GM18519 (cell line): Measurements from ENCODE around the gene PPFIA2.

ENCODE experiments used
- ATAC-seq: cut with Tn5 transposase; IDR thresholded peaks from one replicate; pipeline ENCODE4 v1.9.1; 2021; ENCODE audit warnings: mild to moderate bottlenecking, moderate library complexity; ENCODE audit not compliant: unreplicated experiment, low FRiP score

Gene PPFIA2

DNA sequence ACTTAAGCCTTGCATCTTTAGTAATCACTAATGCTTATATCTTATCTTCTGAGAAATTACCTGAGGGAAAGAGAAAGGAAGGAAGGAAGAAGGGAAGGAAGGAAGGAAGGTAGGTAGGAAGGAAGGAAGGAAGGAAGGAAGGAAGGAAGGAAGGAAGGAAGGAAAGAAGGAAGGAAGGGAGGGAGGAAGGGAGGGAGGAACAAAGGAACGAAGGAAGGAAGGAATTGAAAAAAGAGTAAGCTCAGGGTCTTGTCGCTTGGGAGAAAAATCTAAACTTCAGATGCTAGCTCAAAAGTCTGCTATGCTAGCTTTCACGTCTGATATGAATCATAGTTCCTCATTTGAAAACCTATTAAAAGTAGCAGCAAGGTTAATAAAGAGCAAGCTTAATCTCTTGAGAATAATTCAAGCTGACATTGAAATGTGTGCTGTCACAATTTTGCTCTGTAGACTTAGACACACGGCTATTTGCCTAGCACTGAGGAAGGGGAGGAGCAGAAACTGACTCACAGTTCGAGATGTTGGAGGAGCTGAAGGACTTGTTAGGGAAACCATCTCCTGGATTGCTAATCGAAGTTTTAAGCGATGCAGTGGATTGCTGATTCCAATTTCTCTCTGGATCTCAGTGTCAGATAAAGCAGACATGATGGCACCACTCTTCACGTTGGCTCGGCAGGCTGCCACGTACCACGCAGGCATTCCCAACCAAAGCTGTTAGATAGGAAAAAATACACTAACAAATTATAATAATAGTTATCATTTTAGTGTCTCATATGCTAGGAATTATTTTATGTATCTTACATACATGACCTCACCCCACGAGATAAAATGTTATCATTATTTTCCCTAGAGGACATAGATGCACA, 464.6 kb downstream of the PPFIA2 start:
- ATAC-seq = no peak

DNA sequence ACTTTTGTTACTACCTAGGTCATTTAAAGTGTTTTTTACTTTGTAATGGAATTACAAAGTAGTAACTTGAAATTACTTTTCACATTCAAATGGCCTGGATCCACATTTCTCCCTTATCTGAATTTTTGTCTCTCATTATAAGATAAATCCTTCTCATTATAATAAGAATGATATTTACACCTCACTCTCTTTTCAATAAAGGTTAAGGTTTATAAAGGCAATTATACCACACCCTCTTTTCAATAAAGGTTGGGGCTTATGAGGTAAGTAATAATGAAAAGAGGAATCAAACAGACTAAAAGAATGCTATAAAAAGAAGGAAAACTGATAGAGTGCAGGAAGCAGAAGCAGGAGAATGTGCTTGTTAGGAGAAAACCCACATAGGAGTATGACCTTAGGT, 470.5 kb downstream of the PPFIA2 start:
- no peak for ATAC-seq

DNA sequence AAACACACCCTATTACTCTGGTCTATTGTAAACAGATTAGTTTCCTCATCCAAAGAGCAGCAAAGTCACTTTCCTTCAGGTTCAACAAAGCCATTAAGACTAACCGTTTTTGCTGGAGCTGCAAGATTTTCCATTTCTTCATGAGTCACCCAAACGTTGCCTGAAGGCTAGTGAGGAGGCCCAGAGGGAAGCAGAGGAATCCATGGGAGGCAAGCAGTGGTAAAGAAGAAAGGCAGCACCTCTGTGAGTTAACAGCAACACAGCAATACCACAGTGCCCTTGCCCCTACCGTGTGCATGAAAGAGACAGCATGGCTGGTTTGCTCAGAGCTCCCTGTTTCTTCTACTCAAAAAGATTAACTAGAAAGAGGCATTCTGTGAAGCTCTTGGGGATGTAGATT, 475.0 kb downstream of the PPFIA2 start:
- ATAC-seq = no peak

DNA sequence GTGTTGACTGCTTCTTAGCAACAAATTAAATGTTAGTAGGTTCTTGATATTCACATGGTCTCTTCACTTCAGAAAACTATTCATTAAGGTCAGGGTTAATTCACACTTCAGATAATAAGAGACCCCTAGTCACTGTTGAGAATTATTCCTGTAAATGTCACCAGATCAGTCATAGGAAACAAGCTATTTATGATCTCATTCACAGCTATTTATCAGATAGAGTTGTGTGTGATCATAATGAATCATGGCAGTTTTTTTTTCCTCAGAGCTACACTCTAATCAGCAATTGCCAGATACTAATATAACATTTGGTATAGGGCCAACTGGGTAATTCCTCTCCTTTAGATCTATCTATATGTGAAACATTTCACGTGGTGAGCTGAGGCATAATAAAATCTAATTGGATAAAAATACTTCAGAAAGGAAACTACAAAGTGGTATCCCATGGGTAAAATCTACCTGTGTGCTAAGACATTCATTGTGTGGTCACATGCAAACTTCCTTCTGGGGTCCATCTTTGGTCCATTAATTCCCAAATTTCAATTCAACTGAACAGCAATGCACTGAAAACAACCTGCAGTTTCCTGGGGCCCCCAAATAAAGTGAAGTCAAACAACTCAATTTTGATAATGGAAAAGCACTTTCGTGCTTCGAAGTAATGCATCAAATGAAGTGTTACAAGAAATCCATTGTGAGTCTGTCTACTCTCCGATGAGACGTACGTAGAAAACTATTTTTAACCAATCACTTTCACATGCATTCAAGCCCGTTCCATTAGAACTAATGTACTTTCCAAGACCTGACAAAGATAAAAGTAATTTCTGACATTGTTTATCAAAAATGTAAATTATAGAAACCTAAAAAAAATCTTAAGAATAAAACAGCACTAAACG, 484.3 kb downstream of the PPFIA2 start:
- ATAC-seq = no peak

DNA sequence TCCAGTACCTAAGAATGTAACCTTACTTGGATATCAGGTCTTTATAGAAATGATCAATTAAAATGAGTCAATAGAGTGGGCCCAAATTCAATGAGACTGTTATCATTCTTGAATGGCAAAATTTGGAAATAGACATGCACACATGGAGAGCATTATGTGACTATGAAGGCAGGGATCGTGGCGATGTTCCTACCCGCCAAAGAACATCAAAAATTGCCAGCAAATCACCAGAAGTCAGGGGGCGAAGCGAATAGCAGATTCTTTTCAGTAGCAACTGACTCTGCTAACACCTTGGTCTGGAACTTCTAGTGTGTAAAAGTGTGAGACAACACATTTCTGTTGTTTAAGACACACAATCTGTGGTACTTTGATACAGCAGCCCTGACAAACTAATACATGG, 488.8 kb downstream of the PPFIA2 start:
- no peak for ATAC-seq

DNA sequence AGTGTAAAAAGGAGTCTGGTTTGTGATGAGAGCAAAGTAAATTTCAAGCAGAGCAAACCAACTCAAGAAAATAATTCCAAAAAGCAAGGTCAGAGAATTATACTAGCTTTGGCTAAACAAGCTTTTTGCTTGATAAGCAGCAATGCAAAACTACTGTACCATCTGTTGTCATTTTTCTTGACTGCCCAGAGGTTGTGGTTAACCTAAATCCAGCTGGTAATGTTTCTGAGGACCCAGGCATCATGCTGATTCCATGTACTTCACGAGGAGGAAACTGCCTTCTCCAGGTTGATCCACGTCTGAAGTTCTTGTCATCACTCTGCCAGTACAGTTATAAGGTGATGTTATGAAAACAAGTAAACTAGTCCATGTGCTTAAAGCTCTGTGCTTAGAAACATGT, 496.1 kb downstream of the PPFIA2 start:
- ATAC-seq = no peak

DNA sequence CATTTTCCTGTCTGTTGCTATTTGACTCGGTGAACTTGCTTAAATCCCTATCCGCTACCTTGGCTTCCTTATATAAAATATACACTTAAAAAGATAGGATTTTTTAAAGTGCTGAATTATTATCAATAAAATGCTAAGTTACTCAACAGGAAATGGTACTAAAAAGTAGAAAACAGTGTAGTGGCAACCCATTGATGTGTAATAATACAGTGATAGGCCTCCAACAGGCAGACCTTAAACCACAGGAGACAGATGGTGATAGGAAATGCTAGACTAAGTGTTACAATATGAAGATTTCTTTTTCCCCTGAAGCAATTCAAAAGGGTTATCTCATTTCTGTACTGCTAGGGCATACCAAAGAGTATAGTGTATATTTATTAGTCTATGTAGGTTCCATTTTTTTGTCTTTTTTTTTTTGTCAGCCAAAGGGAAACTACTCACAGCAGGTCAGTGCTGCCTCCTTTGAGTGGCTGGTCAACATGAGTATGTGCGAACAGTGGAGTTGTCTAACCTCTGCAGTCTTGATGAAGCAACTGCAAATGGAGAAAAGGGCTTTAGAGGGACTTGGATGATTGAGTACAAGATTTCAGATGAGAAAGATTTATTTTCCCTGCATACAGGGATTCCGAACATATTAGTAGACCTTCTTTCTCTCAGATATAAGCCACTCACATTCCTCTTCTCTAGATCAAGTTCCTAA, 497.5 kb downstream of the PPFIA2 start:
- ATAC-seq = no peak

DNA sequence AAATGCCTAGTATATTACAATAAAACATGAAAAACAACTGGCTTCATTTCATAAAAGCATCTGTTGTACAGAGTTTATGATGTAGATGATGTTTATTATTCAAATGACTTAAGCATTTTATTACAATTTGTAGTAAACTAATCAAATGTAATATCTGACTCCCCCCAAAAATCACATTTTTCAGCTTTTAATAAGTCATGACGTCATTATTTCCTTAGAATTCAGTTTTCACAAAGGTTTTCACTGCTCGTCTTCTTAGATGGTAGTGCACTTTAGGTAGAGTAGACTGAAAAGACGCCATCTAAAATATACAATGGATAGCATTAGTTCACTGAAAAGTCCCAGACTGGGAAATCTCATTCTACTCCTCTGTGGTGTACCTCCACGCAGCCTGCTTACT, 499.8 kb downstream of the PPFIA2 start:
- ATAC-seq = no peak

DNA sequence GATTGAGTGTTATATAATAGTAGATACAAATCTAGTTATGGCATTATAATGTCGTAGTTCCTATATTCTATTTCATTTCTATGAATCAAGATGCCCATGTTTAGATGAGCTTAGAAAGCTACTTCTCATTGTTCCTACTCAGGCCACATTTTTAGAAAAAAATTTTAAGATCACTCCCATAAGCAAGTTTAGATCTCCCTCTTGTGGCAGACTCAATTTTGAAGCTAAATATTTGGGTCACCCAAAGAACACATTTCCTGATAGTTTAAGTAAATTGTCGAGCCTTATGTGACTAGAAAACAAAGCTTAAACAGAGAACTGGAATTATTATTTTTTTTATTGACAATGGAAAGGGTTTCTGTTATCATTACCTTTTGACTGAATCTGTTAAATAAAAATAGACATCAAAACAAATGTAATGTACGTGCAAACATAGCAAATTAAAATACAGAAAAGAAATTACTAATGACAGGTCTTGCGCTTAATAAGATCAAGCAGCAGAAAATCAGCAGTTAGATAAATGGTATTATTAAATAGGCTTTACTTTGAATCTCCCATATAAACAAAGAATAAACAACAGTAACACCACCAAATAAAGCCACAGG, 501.1 kb downstream of the PPFIA2 start:
- no peak for ATAC-seq

DNA sequence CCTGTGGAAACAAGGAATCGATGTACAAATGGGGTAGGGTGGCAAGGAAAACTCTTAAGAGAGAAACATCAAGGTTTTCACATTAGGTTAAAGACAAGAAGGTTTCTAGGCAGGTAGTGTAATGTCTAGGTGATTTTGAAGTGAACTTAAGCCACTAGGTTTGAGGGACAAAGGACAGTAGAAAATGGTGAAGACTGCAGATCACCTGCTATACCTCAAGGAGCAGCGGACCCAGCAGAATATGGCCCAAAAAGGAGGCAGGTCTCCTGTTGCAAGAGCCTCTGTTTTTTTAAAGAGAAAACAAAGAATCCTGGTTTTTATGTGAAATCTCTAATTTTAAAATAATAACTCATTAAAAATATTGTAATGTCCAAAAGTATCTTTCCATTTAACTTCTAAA, 503.2 kb downstream of the PPFIA2 start:
- ATAC-seq = no peak

DNA sequence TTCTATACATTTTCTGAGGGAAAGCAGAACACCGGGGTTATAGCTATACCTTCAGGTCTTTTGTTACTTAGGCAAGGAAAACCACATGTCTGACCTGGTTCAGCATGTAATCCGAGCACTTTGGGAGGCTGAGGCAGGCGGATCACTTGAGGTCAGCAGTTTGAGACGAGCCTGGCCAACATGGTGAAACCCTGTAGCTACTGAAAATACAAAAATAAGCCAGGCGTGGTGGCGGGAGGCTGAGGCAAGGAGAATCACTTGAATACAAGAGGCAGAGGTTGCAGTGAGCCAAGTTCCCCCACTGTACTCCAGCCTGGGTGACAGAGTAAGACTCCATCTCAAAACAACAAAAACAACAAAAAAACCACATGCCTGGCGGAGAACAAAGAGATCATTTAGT, 503.7 kb downstream of the PPFIA2 start:
- no peak for ATAC-seq

DNA sequence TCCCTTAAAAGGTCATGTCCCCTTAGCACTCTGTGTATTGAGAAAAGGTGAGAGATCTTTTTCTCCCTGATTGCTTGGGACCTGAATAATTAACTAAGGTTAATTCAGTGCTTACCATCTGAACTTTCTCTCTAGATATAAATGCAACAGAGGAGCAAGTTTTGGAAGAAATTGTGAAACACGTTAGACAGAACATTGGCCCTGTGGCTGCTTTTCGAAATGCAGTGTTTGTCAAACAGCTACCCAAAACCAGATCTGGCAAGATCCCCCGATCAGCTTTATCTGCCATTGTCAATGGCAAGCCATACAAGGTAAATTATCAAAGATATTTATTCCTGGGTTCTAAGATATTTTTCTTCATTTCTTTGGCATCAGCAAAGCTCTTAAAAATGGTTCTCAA, 505.8 kb downstream of the PPFIA2 start:
- no peak for ATAC-seq

DNA sequence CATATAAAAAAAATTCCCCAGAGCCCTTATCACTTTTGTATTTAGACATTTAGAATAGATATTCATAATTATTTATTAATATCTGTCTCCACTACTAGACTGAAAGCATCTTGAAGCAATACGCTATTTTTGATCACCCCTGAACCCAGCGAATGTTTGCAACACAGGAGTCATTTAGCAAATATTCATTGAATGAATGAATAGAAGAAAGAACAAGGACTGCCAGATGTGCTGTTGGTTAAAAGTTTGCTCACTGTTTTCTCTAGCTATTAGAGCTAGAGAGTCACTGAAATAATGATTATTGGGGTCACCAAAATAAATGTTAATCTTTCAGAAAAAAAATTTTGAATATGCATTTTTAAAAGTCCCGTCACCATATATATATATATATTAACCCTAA, 506.9 kb downstream of the PPFIA2 start:
- ATAC-seq = no peak

DNA sequence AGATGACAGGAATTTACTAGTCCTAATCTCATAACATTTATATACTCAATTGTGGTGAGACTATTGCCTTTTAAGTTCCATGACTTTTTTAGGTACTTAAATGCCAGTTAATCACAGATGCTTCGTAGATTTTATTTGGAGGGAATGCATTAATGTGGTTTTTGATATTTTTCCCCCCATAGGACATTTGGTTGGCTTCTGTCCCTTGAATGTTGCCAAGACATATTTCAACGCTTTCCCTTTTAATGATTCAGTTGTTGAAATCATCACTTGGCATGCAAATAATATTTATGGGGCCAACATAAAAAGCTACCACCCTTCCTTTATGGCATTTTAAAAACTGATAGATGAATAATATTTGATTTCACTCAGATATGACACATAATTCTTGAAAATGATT, 509.2 kb downstream of the PPFIA2 start:
- ATAC-seq = no peak

DNA sequence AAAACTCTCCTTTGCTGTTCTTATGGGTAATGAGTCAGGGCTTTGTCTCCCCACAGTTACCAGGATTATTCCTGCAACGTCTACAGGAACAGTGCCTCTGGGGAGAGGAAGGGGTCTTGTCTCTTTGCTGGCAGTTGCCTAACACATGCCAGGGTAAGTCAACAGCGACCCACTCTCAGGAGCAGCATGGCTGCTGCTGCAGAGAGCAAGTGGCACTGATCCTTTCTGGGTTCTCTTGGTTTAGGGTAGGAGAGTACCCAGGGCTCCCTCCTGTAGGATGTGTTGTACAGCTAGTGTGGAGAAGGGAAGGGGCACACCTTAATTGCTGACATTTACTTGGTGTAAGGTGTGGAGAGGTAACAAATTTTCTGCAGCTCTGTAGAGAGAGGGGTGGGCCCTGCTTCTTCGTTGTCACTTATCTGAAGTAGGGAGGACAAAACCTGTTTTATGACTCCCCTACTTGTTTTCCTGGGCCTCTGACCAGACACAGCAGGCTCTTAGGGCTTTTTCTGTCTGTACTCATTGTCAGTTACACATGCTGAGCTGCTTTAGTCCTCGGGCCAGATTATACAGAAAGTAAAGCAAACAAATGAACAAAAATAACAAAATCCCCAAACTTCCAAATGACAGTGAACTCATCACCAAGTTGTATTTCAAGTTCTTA, 513.1 kb downstream of the PPFIA2 start:
- no peak for ATAC-seq

DNA sequence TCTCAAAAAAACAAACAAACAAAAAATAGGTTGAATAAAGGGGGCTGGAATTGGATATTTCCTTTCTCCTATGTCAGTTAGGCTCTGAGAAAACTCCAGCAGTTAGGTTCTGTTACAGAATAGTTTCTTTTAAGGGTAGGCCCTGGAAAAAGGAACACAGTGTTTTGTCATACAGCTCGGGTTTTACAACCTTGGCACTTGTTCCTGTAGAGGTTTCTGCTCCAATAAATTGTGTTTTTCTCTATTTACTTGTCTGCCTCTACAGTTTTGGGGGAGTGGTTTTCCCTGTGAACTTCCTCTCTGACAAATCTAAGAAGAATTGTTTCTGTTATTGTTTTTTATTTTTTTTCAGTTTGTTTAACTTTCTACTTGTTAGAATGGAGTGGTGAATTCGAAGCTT, 513.7 kb downstream of the PPFIA2 start:
- ATAC-seq = no peak

DNA sequence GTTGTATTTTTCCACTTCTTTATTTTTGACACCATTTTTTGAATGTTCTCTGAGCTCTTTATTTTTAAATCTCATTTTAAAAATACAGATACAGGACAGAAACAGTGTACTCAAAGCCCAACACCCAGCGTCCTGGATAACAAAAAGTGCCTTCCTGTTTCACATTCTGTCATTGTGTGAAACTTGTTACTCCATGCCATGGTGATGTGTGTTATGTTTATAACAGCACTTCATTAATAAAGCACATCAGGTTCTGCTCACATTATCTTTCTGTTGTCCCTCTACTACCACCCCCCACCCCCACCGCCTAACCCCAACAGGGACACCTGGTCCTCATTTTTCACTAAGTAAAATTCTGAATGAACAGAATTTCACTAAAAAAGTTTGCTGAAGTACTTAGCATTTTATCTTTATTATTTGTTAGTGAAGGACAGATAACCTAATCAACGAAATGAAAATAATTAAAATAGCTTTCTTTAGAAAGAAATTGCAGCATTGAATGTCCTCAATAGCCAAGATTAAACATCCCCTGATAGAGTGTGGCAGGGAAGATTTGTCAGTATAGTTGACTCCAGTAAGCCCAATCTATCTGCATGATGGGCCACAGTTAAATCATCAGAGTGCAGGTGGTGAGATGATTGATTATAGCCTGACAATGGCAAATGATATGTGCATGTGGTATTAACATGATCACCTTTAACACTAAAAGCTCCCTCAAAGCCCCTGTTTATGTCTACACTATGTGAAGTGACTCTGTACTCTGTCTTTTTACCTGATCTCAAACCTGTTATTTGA, 527.4 kb downstream of the PPFIA2 start:
- no peak for ATAC-seq

DNA sequence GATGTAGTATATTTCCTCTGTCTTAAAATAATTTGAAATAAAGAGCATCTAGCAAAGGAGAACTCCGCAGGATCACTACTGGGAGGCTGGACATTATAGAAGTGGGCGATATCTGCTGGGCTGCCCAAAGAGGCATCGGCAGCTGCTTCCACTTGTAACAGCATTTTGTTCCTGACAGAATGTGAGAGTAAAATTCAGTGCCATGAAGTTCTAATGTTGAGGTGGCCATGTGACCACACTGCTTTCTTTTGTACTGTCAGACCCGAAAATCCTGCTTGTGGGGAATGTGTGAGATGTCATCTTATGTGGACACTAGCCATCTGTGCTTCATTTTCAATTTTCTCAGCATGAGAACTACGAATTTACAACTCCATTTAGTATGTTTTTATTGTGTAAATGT, 529.4 kb downstream of the PPFIA2 start:
- no peak for ATAC-seq

DNA sequence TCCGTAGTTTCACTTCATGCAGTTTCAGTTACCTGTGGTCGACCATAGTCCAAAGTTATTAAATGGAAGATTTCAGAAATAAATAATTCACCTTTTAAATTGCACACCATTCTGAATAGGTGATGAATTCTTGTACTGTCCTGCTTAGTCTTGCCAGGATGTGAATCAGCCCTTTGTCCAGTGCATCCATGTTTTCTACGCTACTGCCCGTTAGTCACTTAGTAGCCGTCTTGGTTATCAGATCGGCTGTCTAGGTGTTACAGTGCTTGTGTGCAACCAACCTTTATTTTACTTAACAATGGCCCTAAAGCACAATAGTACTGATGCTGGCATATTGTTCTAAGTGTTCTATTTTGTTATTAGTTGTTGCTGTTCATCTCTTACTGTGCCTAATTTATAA, 534.5 kb downstream of the PPFIA2 start:
- no peak for ATAC-seq
